DND-41 (cell line): ENCODE data around the gene POLE2.

Source experiments
- EZH2 ChIP-seq: IDR thresholded peaks from 3 replicates; pipeline ENCODE4 v1.6.1; 2012; ENCODE audit warnings: borderline replicate concordance, low read depth, mild to moderate bottlenecking, moderate library complexity, low read length, inconsistent platforms; ENCODE audit not compliant: severe bottlenecking
- TF ChIP-seq, protein P1 (sequence below): IDR thresholded peaks from 2 replicates; pipeline ENCODE4 v1.5.1; 2012; ENCODE audit warnings: borderline replicate concordance, low read length, moderate library complexity, mild to moderate bottlenecking; ENCODE audit not compliant: poor library complexity, severe bottlenecking; ENCODE audit errors: extremely low read depth

- TF ChIP-seq, protein P1, sequence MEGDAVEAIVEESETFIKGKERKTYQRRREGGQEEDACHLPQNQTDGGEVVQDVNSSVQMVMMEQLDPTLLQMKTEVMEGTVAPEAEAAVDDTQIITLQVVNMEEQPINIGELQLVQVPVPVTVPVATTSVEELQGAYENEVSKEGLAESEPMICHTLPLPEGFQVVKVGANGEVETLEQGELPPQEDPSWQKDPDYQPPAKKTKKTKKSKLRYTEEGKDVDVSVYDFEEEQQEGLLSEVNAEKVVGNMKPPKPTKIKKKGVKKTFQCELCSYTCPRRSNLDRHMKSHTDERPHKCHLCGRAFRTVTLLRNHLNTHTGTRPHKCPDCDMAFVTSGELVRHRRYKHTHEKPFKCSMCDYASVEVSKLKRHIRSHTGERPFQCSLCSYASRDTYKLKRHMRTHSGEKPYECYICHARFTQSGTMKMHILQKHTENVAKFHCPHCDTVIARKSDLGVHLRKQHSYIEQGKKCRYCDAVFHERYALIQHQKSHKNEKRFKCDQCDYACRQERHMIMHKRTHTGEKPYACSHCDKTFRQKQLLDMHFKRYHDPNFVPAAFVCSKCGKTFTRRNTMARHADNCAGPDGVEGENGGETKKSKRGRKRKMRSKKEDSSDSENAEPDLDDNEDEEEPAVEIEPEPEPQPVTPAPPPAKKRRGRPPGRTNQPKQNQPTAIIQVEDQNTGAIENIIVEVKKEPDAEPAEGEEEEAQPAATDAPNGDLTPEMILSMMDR: no peak
- no peak for TF ChIP-seq EZH2
These were observed 70.0 kb downstream of the POLE2 start for GRCh38 chr14:49617852-49618519.
